ENCODE data around the gene ZNF667.

Gene ZNF667

GRCh38 chr19:56476651-56477428, at the start of gene ZNF667:
TSS of gene ZNF667 (minus strand) at chr19:56477345. CDS start at chr19:56462370, 14,975 bp downstream.
- no peak for DNase-seq (ENCODE audit: low read depth in 2 of 2, low spot score in 1 of 2)

DNA sequence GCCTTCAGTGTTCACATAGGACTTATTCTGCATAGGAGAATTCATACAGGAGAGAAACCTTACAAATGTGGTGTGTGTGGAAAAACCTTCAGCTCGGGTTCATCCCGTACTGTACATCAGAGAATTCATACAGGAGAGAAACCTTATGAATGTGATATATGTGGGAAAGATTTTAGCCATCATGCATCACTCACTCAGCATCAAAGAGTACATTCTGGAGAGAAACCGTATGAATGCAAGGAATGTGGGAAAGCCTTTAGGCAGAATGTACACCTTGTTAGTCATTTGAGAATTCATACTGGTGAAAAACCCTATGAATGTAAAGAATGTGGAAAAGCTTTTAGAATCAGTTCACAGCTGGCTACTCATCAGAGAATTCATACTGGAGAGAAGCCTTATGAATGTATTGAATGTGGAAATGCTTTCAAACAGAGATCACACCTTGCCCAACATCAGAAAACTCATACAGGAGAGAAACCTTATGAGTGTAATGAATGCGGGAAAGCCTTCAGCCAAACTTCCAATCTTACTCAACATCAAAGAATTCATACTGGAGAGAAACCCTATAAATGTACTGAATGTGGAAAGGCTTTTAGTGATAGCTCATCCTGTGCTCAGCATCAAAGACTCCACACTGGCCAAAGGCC, 48.2 kb upstream of the ZNF667 start:
- no peak for DNase-seq (ENCODE audit: low read depth in 2 of 2, low spot score in 1 of 2)

DNA sequence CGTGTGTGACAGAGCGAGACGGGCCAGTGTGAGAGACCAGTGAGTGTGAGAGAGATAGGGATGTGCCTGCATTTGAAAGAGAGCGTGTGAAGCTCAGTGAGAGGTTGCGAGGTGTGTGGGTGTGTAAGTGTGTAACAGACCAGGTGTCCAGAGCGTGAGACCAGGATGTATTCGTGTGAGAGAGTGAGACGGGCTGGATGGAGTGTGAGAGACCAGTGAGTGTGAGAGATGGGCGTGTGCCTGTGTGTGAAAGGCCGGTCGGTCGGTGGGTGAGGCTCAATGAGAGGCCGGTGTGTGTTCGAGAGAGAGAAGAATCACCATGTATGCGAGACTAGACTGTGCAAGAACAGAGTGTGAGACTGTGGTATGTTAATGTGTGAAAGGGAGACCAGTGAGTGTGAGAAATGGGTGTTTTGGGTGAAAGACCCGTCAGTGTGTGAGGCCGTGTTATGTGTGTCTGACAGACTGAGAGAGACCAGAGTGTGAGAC, 31.2 kb upstream of the ZNF667 start:
- no peak for DNase-seq (ENCODE audit: low read depth in 2 of 2, low spot score in 1 of 2)

GRCh38 chr19:56507446-56508289, 30.5 kb upstream of the ZNF667 start, which contains the start of gene ZNF471:
TSS of gene ZNF471 (plus strand) at chr19:56507855. CDS start at chr19:56511572, 3,717 bp downstream.
- peak; percentile 42 to 68 for DNase-seq (ENCODE audit: low read depth in 2 of 2, low spot score in 1 of 2)

DNA sequence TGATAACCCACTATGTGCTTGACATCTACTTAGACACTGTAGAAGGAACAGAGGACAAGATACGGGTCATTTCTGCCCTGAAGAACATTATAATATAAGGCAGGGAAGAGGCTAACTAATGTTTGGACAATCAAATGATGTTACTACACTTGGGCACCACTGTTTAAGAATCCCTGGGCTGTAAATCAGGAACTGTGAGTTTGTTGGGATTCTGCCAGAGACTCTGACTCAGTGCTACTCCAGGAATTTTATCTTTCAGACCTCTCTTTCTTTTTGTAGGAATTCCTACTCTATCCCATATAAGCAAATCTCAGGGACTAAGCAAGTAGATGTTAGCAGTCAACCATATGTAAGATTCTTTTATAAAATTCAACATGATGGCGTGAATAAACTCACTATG, 27.4 kb upstream of the ZNF667 start:
- DNase-seq (ENCODE audit: low read depth in 2 of 2, low spot score in 1 of 2): no peak

- DNase-seq (ENCODE audit: low read depth in 2 of 2, low spot score in 1 of 2): no peak
These were observed 14.3 kb upstream of the ZNF667 start for GRCh38 chr19:56491399-56491798.

DNA sequence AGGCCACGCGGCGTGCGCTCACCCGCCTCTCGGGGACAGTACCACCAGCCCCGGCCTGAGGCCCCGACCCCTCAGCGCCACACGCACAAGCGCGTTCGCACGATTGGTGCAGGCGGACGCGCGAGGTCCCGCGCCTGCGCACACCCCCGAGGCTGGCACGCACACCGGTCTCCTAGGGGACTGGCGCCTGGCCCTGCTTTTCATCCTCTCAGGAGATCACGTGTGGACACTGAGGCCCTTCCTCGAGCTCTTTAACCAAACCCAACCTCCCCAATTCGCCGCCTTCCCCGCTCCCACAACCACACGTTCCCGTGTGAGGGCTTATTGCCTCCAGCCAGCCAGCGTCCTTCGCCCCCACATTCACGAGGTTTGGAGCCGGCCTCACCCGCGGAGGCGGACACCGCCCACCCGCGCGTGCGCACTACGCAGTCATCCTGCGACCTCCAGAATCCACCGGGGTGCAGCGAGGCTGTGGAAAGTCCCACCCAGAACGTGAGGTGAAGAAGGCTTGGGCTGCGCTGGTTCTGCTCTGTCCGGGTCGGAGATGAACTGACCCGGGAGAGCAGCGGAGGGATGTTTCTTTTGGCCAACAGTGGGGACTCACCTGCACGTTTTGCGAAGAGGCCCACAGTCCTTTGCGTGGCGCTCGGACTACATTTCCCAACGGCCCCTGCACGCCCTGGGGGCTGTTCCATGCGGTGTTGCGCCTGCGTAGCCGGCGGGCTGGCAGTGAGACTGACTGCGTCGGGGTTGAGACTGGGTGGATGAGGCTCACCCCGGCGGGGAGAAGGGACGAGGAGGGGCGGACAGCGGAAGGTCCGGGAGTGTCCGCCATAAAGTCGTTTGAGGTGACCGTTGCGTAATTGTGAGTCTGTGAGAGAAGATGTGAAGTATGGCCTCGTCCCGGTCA, 539 bp upstream of the ZNF667 start:
- peak in 1 of 2 donors; percentile 39 for DNase-seq (ENCODE audit: low read depth in 2 of 2, low spot score in 1 of 2)

DNA sequence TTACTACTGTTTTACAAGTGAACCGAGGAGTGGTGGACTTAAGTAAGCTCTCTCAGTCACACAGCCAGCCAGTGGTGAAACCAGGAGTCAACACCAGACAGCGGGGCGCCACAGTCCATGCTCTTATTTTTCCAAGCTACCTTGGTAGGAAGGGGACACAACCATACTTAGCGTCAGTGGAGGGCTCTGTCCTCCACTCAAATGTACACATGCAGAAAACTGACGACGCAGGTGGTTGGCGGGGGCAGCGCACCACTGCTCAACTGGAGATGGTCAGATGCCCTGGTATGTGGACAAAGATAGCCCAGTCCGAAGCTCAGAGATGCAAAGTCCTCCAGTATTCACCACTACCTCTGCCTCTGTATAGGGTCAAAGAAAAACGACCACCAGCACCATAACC, 1.1 kb downstream of the ZNF667 start:
- no peak for DNase-seq (ENCODE audit: low read depth in 2 of 2, low spot score in 1 of 2)

DNA sequence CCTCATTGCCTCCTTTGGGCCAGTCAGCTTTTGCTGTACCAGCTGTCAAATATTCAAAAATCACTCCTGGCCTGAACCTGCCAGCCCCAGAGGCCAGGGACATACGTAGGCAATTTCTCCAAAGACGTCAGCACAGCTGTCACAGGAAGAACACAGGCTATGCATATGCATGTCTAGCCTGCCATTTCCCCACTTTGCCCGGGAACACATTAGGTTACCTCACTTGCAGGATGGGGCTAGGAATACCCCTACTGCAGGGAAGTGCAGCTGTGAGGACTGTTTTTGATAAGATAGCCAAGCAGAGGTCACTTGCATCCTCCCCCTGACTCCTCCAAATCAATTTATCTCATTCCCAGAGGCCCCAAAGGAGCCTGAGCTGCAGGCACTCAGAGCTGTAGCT, 2.8 kb downstream of the ZNF667 start:
- no peak for DNase-seq (ENCODE audit: low read depth in 2 of 2, low spot score in 1 of 2)

- DNase-seq (ENCODE audit: low read depth in 2 of 2, low spot score in 1 of 2): no peak
These were observed 35.8 kb downstream of the ZNF667 start for GRCh38 chr19:56441206-56441792.

DNA sequence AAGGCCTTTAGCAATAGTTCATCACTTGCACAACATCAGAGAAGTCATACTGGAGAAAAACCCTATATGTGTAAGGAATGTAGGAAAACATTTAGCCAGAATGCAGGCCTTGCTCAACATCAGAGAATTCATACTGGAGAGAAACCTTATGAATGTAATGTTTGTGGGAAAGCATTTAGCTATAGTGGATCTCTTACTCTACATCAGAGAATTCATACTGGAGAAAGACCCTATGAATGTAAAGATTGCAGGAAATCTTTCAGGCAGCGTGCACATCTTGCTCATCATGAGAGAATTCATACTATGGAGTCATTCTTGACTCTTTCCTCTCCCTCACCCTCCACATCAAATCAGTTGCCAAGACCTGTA, 53.2 kb downstream of the ZNF667 start:
- no peak for DNase-seq (ENCODE audit: low read depth in 2 of 2, low spot score in 1 of 2)

- DNase-seq (ENCODE audit: low read depth in 2 of 2, low spot score in 1 of 2): no peak
These were observed 53.7 kb downstream of the ZNF667 start for GRCh38 chr19:56423276-56423984.

DNA sequence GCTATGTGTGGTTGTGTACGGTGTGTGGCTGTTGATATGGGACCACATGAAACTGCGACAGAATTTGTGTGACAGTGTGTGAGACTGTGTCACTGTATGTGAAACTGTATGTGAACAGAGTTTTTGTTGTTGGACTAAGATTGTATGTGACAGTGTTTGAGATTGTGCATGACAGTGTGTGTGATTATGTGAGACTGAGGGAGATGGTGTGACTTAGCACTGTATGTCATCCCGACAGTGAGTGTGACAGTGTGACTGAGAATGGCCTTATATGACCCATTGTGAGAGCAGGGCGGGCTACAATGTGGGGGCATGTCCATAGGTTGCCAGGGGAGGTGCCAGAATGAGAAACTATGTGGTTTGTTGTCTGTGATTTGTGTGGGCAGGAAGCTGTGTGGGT, 72.1 kb downstream of the ZNF667 start:
- no peak for DNase-seq (ENCODE audit: low read depth in 2 of 2, low spot score in 1 of 2)

DNA sequence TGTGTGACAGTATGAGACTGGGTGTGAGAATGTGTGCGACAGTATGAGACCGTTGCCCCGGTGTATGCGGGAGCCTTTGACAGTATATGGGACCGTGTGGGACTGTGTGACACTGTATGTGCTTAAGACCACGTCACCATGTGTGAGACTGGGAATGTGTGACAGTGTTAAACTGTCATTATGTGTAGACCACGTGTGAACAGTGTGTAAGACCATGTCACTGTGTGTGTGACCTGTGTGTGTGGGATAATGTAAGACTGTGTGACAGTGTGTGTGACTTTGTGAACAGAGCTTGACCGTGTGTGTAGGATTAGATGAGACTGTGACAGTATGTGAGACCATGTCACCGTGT, 72.5 kb downstream of the ZNF667 start:
- no peak for DNase-seq (ENCODE audit: low read depth in 2 of 2, low spot score in 1 of 2)

DNA sequence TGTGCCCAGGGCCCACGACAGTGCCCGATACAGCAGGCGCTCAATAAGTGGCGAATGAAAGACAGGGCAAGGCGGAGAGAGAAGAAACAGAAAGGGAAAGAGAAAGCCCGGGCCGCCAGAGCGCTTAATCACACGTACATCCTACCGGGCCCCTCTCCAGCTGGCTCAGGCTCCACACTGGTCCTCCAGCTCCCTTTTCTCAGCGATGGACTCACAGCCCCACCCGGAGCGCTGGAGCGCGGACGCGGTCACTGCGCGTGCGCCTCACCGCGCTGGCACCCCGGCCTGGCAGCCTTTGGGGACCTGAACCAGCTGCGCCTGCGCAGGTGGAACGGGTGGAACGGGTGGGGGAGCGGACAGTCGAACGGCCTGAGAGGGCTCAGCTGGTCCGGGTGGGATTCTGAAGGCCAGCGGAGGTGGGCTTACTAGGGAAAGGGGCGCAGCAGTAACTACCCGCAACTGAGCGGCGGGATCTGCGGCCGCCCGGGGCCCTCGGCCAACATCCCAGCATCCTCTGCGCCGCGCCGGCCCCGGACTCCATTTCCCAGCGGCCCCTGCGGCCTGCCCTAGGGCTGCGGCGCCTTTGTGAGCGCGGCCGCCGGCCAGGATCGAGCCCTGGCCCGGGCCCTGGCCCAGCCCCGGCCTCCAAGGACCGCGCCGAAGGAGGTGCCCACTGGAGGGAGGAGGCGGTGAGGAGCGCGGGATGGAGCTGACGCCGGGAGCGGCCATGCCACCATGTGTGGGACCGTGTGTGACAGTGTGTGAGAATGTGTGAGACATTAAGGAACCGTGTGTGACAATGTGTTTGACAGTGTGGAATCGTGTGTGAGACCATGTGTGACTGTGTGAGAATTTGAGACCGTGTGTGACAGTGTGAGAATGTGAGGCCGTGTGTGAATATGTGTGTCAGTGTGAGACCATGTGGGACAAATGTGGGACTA, 73.1 kb downstream of the ZNF667 start, which contains the start of gene ZNF583:
ZNF583 (plus strand) TSS at position 569 of the 941 bp plus-strand sequence. CDS start 2,783 bp downstream, outside the sequence.
- peak; percentile 64 to 86 for DNase-seq (ENCODE audit: low read depth in 2 of 2, low spot score in 1 of 2)

DNA sequence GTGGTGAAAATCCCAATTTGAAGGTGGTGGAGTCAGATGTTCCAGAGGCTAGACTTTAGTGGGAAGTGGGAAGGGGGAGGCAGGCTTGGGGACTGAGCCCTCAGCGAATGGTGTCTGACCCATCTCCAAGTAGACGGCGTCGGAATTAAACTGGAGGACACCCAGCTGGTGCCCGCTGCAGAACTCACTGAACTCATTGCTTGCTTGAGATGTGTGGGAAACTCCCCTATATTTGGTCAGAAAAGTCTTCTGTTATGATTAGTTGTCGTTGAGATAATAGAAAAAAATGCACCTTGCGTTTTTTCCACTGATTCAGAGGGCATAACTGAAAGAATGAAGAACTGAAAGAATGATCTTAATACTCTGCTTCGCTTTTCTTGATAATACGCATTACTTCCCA, 73.9 kb downstream of the ZNF667 start:
- no peak for DNase-seq (ENCODE audit: low read depth in 2 of 2, low spot score in 1 of 2)

- DNase-seq (ENCODE audit: low read depth in 2 of 2, low spot score in 1 of 2): no peak
These were observed 76.7 kb downstream of the ZNF667 start for GRCh38 chr19:56400485-56400884.

GRCh38 chr19:56398809-56399208, 78.3 kb downstream of the ZNF667 start:
- no peak for DNase-seq (ENCODE audit: low read depth in 2 of 2, low spot score in 1 of 2)

All from stimulated activated CD8-positive, alpha-beta memory T cell treated with anti-CD3 and anti-CD28 coated beads, Interleukin-4, amount 100 ng/mL, for 1 hour (primary cell).